Measurements from ENCODE around the gene PCBP4. TPM values are rescaled to one million over a fixed set of nuclear protein-coding genes. Genes with fewer than 3 reads are reported as not detected.

Gene PCBP4
- polyA plus RNA-seq, 3 donors, result 0.09 to 1.3 (median 0.22) TPM

DNA sequence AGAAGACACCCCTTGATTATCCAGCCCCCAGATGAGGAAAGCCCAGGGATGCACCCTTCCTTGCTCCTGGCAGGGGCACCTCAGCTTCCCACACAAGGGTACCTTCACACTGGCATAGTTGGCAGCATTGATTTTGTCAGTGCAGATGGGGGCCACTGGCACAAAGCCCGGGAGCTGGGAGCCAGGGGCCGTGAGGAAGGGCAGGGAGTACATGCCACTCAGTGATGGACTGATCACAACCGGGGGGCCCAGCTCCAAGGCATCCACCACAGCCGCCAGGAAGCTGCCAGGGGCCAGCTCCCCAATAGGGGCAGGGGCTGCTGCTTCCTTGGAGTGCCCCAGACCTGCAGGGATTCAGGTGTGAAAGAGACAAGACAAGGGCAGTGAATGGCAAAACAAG is 2.6 kb upstream of the PCBP4 start:
- Histone ChIP-seq H3K9ac (ENCODE audit: insufficient read depth, low read length, poor library complexity, severe bottlenecking) (no peak overlapping the region), H3K27ac (ENCODE audit: low read depth in 1 of 2, low read length in 2 of 2) (no peak overlapping the region), H3K9me3 (replicated peaks in 1 of 2; ENCODE audit: control insufficient read depth in 1 of 2, insufficient read depth in 1 of 2, low read length in 2 of 2) (no peaks in the 10 kb centered on the region), H2AFZ (ENCODE audit: insufficient read depth, low read depth, low read length, poor library complexity, severe bottlenecking) (no peak overlapping the region), H3K36me3 (replicated peaks in 1 of 2; ENCODE audit: control insufficient read depth in 1 of 2, insufficient read depth in 2 of 2, low read length in 2 of 2) (no peaks in the 10 kb centered on the region), H3K4me2 (replicated peaks; ENCODE audit: extremely low read depth, low read length, poor library complexity, severe bottlenecking) (no peak overlapping the region), H3K4me3 (replicated peaks in 1 of 3; ENCODE audit: low read depth in 2 of 3, low read length in 3 of 3) (no peak overlapping the region), H3K79me2 (ENCODE audit: insufficient read depth, low read length) (no peaks in the 10 kb centered on the region), H4K20me1 (ENCODE audit: insufficient read depth, low read length) (peaks cover 4% of the 10 kb centered on the region), H3K27me3 (ENCODE audit: control insufficient read depth in 2 of 2, insufficient read depth in 2 of 2, low read length in 2 of 2) (peaks cover 10 to 32% of the 10 kb centered on the region in 2 donors), H3K4me1 (ENCODE audit: control insufficient read depth in 1 of 2, insufficient read depth in 2 of 2, low read length in 2 of 2) (peaks cover 26 to 32% of the 10 kb centered on the region in 2 donors)
- H3K27ac Mint-ChIP-seq, result no peak overlapping the region
- no peak for DNase-seq
- intact Hi-C loops (cut with micrococcal nuclease), result no loop called here
- TF ChIP-seq, protein P1, sequence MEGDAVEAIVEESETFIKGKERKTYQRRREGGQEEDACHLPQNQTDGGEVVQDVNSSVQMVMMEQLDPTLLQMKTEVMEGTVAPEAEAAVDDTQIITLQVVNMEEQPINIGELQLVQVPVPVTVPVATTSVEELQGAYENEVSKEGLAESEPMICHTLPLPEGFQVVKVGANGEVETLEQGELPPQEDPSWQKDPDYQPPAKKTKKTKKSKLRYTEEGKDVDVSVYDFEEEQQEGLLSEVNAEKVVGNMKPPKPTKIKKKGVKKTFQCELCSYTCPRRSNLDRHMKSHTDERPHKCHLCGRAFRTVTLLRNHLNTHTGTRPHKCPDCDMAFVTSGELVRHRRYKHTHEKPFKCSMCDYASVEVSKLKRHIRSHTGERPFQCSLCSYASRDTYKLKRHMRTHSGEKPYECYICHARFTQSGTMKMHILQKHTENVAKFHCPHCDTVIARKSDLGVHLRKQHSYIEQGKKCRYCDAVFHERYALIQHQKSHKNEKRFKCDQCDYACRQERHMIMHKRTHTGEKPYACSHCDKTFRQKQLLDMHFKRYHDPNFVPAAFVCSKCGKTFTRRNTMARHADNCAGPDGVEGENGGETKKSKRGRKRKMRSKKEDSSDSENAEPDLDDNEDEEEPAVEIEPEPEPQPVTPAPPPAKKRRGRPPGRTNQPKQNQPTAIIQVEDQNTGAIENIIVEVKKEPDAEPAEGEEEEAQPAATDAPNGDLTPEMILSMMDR (IDR thresholded peaks at IDR 0.05), result no peak
- WGBS (ENCODE audit: insufficient coverage), result 98% methylated on average over 4 of the region's 4 CpGs
- H3K36me3 Mint-ChIP-seq, result peaks cover 10 to 11% of the 10 kb centered on the region in 2 donors
- H3K27me3 Mint-ChIP-seq (ENCODE audit: low read depth in 3 of 3), result peaks cover 33 to 41% (median 37%) of the 10 kb centered on the region in 3 donors
- H3K4me1 Mint-ChIP-seq, result peaks cover 27% of the 10 kb centered on the region
- peaks cover 0 to 17% (median 0%) of the 10 kb centered on the region in 7 donors for H3K9me3 Mint-ChIP-seq
- no peak overlapping the region for H3K4me3 Mint-ChIP-seq

DNA sequence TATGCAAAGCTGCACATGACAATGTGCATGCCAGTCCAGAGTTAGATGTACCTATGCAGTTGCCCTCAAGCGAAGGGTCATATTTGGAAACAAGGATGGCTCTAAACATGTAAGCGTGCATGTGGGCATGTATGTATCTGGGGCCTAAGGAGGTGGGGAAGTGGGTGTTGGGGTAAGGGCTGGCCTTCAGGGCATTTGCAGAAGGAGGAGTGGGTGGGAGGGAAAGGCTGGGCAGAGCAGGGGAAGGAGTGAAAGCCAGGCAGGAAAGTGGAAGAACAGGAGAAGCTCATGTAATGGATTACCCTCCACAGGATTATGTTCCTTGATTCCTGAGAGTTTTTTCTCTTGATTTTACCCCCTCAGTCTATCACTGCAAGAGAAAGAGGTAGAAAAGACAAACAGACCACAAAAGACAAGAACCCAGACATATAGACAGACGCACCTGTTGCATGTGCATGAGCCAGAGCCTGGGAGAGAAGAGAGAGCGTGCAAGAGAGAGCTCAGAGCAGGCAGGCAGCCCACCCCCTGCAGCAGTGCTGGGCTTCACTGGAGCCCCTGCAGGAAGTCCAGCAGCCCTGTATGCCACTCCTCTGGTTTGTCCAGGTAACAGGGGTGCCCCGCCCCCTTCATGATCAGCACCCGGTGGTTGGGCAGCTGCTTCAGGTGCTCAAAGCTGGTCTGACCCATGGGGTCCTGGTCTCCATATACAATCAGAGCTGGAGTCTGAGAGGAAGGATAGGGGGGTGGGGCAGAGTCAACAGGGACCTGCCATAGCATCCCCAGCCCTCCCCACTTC is 1.8 kb upstream of the PCBP4 start:
- no peaks in the 10 kb centered on the region for H3K79me2 ChIP-seq (ENCODE audit: insufficient read depth, low read length)
- no peak overlapping the region for H2AFZ ChIP-seq (ENCODE audit: insufficient read depth, low read depth, low read length, poor library complexity, severe bottlenecking)
- H3K4me3 ChIP-seq (replicated peaks in 1 of 3; ENCODE audit: low read depth in 2 of 3, low read length in 3 of 3), result no peak overlapping the region
- Mint-ChIP-seq H3K36me3 (peaks cover 10 to 12% of the 10 kb centered on the region in 2 donors), H3K4me1 (peaks cover 20% of the 10 kb centered on the region), H3K27me3 (ENCODE audit: low read depth in 3 of 3) (peaks cover 35 to 47% (median 40%) of the 10 kb centered on the region in 3 donors), H3K9me3 (peaks cover 0 to 17% (median 0%) of the 10 kb centered on the region in 7 donors), H3K27ac (no peak overlapping the region), H3K4me3 (peak overlapping the region in 1 of 2 donors; percentile 85)
- no peaks in the 10 kb centered on the region for H3K9me3 ChIP-seq (replicated peaks in 1 of 2; ENCODE audit: control insufficient read depth in 1 of 2, insufficient read depth in 1 of 2, low read length in 2 of 2)
- intact Hi-C loops (cut with micrococcal nuclease), result no loop called here
- no peak for DNase-seq
- 100% methylated on average over 4 of the region's 6 CpGs for WGBS (ENCODE audit: insufficient coverage)
- no peak overlapping the region for H3K9ac ChIP-seq (ENCODE audit: insufficient read depth, low read length, poor library complexity, severe bottlenecking)
- H3K36me3 ChIP-seq (replicated peaks in 1 of 2; ENCODE audit: control insufficient read depth in 1 of 2, insufficient read depth in 2 of 2, low read length in 2 of 2), result no peaks in the 10 kb centered on the region
- no peak overlapping the region for H3K27ac ChIP-seq (ENCODE audit: low read depth in 1 of 2, low read length in 2 of 2)
- H4K20me1 ChIP-seq (ENCODE audit: insufficient read depth, low read length), result peaks cover 4% of the 10 kb centered on the region
- H3K27me3 ChIP-seq (ENCODE audit: control insufficient read depth in 2 of 2, insufficient read depth in 2 of 2, low read length in 2 of 2), result peaks cover 10 to 38% of the 10 kb centered on the region in 2 donors
- peaks cover 19 to 24% of the 10 kb centered on the region in 2 donors for H3K4me1 ChIP-seq (ENCODE audit: control insufficient read depth in 1 of 2, insufficient read depth in 2 of 2, low read length in 2 of 2)
- TF ChIP-seq, protein P1 (IDR thresholded peaks at IDR 0.05), result no peak
- H3K4me2 ChIP-seq (replicated peaks; ENCODE audit: extremely low read depth, low read length, poor library complexity, severe bottlenecking), result no peak overlapping the region

Measured in CD14-positive monocyte (primary cell).